NCI-H748 treated with DMSO at 0.1 percent for 48 hours (cell line): Measurements from ENCODE around the gene GEMIN5.

Experiments used
- DNase-seq: peaks from one replicate; lab custom pipeline; 2025; lab: John Stamatoyannopoulos, UW

Gene GEMIN5

DNA sequence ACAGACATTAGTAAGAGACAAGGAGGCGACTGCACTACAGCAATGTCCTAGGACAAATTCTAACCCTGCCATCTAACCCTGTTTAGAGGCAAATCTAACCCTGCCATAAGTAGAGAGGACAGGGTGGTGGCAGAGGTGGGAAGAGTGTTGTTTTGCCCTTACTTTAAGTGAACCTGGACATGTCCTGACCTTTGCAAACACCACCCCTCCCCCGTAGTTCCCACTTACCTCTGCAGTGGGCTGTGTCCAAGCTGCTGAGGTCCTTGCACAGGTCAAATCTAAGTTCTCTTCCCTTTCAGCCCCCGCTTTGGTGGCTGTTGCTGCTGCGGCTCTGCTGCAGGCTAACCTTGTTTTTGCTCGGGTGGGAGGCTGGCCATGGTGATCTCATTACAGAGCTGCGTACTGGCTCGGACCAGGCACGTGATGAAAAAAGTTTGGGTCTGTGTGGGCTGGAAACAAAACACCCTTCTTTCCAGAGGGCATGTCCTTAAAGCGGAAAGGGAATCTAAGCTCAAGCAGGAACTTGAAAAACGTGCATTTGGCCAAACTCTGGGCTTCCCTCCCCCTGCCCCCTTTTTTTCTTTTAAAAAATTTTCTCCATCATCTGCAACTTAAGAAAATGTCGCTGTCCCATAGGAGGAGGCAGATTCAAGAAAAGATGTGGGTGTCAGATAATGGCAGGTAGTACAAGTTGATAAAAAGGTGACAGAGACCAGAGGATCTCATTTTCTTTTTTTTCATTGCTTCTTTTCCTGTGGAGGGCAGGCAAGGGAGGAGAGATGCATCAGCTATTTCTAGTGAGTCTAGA, 87.6 kb downstream of the GEMIN5 start, which contains the start of gene FAXDC2:
Gene FAXDC2 (minus strand): TSS at position 349 of the 808 bp plus-strand sequence. CDS start 12,425 bp downstream, outside the sequence.
- no peak for DNase-seq

DNA sequence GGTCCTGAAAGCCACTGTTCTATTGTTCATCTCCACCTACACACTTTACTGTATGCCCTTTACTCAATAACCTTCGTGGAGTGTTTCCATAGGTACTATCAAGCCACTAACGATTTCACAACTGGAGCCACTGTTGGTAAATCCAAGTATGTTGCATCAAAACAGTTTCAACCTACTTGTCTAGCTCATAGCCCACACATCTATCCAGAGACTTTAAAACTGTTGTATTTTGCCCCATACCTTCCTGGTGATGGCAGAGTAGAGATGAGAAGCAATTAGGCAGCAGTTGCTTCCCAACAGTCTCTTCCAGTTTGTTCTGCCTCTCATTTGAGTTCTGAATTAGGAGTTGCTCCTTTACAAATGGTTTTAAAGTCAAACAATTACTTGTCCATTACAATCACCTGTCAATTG, 88.2 kb downstream of the GEMIN5 start:
- DNase-seq, result no peak

DNA sequence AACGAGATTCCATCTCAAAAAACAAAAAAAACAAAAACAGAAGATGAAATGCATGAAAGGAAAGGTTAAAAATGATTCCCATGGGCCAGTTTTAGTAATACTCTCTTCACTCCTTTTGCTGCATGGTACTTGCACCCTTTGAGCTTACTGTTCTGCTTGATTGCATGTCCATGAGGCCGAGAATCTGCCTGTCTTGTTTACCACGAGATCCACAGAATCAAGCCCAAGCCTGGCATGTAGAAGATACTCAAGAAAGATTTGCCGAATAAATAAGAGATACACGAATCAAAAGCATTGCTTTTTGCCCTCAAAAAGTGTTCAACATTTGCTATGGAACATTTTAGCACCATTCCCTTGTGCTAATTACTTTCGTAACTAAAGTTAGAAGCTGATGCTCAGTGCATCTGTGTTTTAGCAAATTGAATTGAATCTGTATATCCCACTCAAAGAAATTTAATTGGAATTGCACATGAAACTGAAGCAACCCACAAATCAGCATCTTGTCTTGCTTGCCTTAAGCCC, 88.7 kb downstream of the GEMIN5 start:
- no peak for DNase-seq

GRCh38 chr5:154844809-154845208, 93.2 kb downstream of the GEMIN5 start:
- no peak for DNase-seq

GRCh38 chr5:154842689-154843530, 95.1 kb downstream of the GEMIN5 start:
- DNase-seq, result no peak

DNA sequence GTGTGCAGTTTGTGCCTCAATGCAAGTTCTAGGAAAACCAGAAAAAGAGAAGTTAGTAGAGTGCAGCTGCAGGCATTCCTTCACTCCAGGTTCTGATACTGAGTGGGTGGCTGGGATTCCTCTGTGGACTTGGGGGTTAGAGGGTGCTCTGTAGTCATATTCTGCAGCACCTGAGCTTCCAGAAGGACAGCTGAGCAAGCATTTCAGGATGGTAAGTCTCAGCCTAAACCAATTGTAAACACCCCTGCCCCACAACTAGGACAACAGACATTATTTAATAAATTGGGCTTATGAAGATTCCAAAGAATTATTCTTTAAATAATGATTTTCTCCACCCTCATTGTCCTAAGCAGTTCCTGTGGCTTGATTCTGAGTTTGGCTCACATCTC, 96.7 kb downstream of the GEMIN5 start:
- no peak for DNase-seq

GRCh38 chr5:154840435-154841272, 97.4 kb downstream of the GEMIN5 start:
- no peak for DNase-seq
